Heart right ventricle (tissue), 16 donors: Measurements from ENCODE around the gene PLEKHG5. TPM values are rescaled to one million over a fixed set of nuclear protein-coding genes. Genes with fewer than 3 reads are reported as not detected.

Experiments
- ATAC-seq, 8 donors: fragments of 200-7000 bp; cut with Tn5 transposase; one replicate each; pipeline ENCODE4 v1.9.1; 2020; ENCODE audit warnings: mild to moderate bottlenecking in 8 of 8, moderate library complexity in 8 of 8, moderate number of reproducible peaks in 1 of 8
- DNase-seq, 2 donors: peaks; one replicate each; pipeline ENCODE4 v3.0.0-alpha.2; 2020
- H3K27ac ChIP-seq, 10 donors: fragments of 200-600 bp; sonication (generic) in 2 of 10; one replicate each; pipeline versions ENCODE4 v1.5.0 to v1.8.0; 2020 to 2022; ENCODE audit warnings: mild to moderate bottlenecking in 3 of 10
- H3K27me3 ChIP-seq, 7 donors: fragments of 200-600 bp; one replicate each; pipeline ENCODE4 v1.8.0; 2021 to 2022; ENCODE audit warnings: mild to moderate bottlenecking in 2 of 7
- H3K36me3 ChIP-seq, 9 donors: fragments of 200-600 bp; sonication (generic) in 1 of 9; one replicate each; pipeline versions ENCODE4 v1.5.0 to v1.8.0; 2020 to 2022; ENCODE audit warnings: mild to moderate bottlenecking in 2 of 9
- H3K4me1 ChIP-seq, 9 donors: fragments of 200-600 bp; sonication (generic) in 1 of 9; one replicate each; pipeline versions ENCODE4 v1.5.0 to v1.8.0; 2020 to 2022; ENCODE audit warnings: mild to moderate bottlenecking in 4 of 9
- H3K4me3 ChIP-seq, 10 donors: fragments of 200-600 bp; sonication (generic) in 2 of 10; one replicate each; pipeline versions ENCODE4 v1.5.0 to v1.8.0; 2020 to 2022; ENCODE audit warnings: mild to moderate bottlenecking in 7 of 10, moderate library complexity in 2 of 10
- H3K9me3 ChIP-seq, 11 donors: fragments of 200-600 bp in 10 of 11; sonication (generic) in 2 of 11; one replicate each; pipeline versions ENCODE4 v1.5.0 to v1.8.0; 2013 to 2022; ENCODE audit warnings: mild to moderate bottlenecking in 2 of 11, control low read depth in 1 of 11, moderate library complexity in 1 of 11
- CTCF ChIP-seq, 9 donors: fragments of 200-600 bp; sonication (generic) in 2 of 9; IDR thresholded peaks; one replicate each; pipeline versions ENCODE4 v1.5.0 to v1.8.0; 2021 to 2022; ENCODE audit warnings: antibody characterized with exemption in 9 of 9, mild to moderate bottlenecking in 5 of 9, moderate library complexity in 1 of 9
- WGBS, 2 donors: extraction: QIAGEN DNeasy Blood & Tissue Kit; methylation state at CpG; one replicate each; pipeline ENCODE4 v1.1.7; 2013; ENCODE audit warnings: inconsistent platforms in 1 of 2; 5-methylcytosine and 5-hydroxymethylcytosine counted together
- intact Hi-C, 10 donors: fragments of 100-400 bp; cut with DNase I; formaldehyde crosslinking; loops; one replicate each; pipeline versions ENCODE4 v1.11.1 to v1.14.2; 2022
- polyA plus RNA-seq, 2 donors: library from polyadenylated mRNA; stranded (reverse); fragments of 200-250 nt; gene quantifications; one replicate each; pipeline ENCODE4 v1.2.3, GENCODE V29; 2013
- total RNA-seq, 10 donors: library from RNA; stranded (reverse); fragmentation: NEBNext Ultra II Directional in 3 of 10; extraction: Animal tissue kit (Norgen Biotek cat#: 25700) in 3 of 10; gene quantifications; one replicate each; pipeline versions ENCODE4 v1.2.1 to v1.2.4, GENCODE V29; 2021 to 2023
- donor health status: Arrhythmogenic right ventricular cardiomyopathy.
- donor health status: ischemic (EF 13 %, LVEDD 7.1; RV severe dilation, severe dysfunction).
- donor health status: healthy with polysubstance abuse.
- donor health status: DM: no; HTN: yes; CAD: no.
- donor health status: DM: no; HTN: no; CAD: no.
- donor health status: ischemic (EF 25% LVEDD 6.9; RV normal size, moderate dysfunction).
- donor health status: ischemic (EF 25% LVEDD 5.7; RV mildly dilated, moderate dysfunction).
- donor health status: healthy.
- donor health status: DM: yes; HTN: yes; CAD: no.
- donor health status: Ischemic cardiomyopathy.
- donor health status: ischemic (EF 35%, LVEDD 5.7; RV mildly dilated, moderate dysfunction).
- donor health status: nonischemic (EF 11% LVEDD 7.7; RV severe dilation, severe dysfunction).
- donor health status: DM: yes; HTN: yes; CAD: no.
- donor health status: PGD.
- donor health status: ischemic (EF 29% LVEDD 5.4; RV normal size, mild dysfunction).
- donor health status: nonischemic (EF 23%, LVEDD 6.1; RV moderate dilation, normal function).

Gene PLEKHG5
- total and polyA plus RNA-seq, 12 donors: 6.6 to 28.7 (median 15.3) TPM

- Histone ChIP-seq H3K36me3 (no peaks in the 10 kb centered on the region), H3K4me1 (peaks cover 0 to 22% (median 11%) of the 10 kb centered on the region in 9 donors), H3K27ac (no peak overlapping the region), H3K9me3 (no peaks in the 10 kb centered on the region), H3K27me3 (peaks cover 28 to 97% (median 84%) of the 10 kb centered on the region in 7 donors), H3K4me3 (peak overlapping the region in 1 of 10 donors; percentile 13)
- intact Hi-C loops: no loop called here
- 5 to 7% methylated on average over 34 to 65 of the region's 66 CpGs for WGBS, 2 donors
- ATAC-seq: peak in 1 of 8 donors; percentile 40
- no peak for DNase-seq
- peak in 2 of 9 donors; percentile 13 to 25 for TF ChIP-seq CTCF (IDR thresholded peaks at IDR 0.05)
Observed at GRCh38 chr1:6448749-6449631, 42.5 kb downstream of the PLEKHG5 start.

GRCh38 chr1:6447818-6448748 lies 43.4 kb downstream of the PLEKHG5 start:
- intact Hi-C loops: no loop called here
- DNase-seq: no peak
- peaks cover 25 to 91% (median 75%) of the 10 kb centered on the region in 7 donors for H3K27me3 ChIP-seq
- H3K4me3 ChIP-seq: peak overlapping the region in 2 of 10 donors; percentile 11 to 22
- peaks cover 0 to 22% (median 10%) of the 10 kb centered on the region in 9 donors for H3K4me1 ChIP-seq
- ATAC-seq: no peak
- H3K9me3 ChIP-seq: no peaks in the 10 kb centered on the region
- 1 to 3% methylated on average over 49 to 68 of the region's 68 CpGs for whole genome bisulfite sequencing, 2 donors
- H3K36me3 ChIP-seq: no peaks in the 10 kb centered on the region
- peak in 1 of 9 donors; percentile 5 for TF ChIP-seq CTCF (IDR thresholded peaks at IDR 0.05)
- no peak overlapping the region for H3K27ac ChIP-seq

GRCh38 chr1:6447016-6447817 lies 44.2 kb downstream of the PLEKHG5 start:
- peak overlapping the region in 8 of 10 donors; percentile 1 to 27 (median 15) for H3K4me3 ChIP-seq
- no peak overlapping the region for H3K27ac ChIP-seq
- TF ChIP-seq CTCF (IDR thresholded peaks at IDR 0.05): no peak
- no peaks in the 10 kb centered on the region for H3K36me3 ChIP-seq
- 2 to 4% methylated on average over 65 to 67 of the region's 67 CpGs for WGBS, 2 donors
- intact Hi-C loops: no loop called here
- H3K4me1 ChIP-seq: peaks cover 0 to 22% (median 10%) of the 10 kb centered on the region in 9 donors
- peaks cover 19 to 89% (median 67%) of the 10 kb centered on the region in 7 donors for H3K27me3 ChIP-seq
- H3K9me3 ChIP-seq: no peaks in the 10 kb centered on the region
- no peak for ATAC-seq
- no peak for DNase-seq
